Stimulated activated CD8-positive, alpha-beta memory T cell treated with anti-CD3 and anti-CD28 coated beads, Interleukin-7, amount 100 ng/mL, for 24 hours (primary cell): Measurements from ENCODE around the gene SYNPR.
"Not testable (repeated sequence)": the region's sequence is repeated elsewhere in the genome, so short reads cannot be mapped to it uniquely, and the experiment has no call there.

Experiments used
- DNase-seq: peaks from one replicate; pipeline ENCODE4 v3.0.0-alpha.2; 2020; ENCODE audit warnings: low read depth

The SYNPR gene

DNA sequence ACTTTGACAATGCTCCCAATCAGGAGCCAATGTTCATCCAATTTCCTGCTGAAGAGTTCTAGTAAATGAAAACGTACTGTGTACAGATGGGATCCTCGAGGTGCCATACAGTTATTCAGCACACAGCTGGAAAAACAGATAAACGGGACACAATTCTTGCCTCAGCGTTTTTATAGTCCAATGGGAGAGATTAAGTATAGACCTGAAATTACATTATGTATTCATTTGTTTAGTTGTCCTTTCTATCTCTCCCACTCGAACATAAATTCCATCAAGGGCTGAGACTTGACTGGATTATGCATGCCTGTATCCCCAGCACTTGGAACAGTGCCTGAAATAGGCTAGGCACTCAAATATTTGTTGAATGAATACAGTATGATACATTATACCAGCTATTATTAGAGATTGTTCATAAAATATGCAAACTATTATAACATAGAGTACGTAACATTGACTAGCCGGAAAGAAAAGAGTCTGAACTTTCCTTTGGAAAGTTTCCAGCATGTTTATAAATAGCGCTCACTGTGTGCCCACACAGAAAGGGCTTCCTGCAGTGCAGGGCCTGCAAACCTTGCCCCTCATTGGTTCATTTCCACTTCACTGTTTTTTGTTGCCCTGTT, 346.9 kb downstream of the SYNPR start:
- no peak for DNase-seq

DNA sequence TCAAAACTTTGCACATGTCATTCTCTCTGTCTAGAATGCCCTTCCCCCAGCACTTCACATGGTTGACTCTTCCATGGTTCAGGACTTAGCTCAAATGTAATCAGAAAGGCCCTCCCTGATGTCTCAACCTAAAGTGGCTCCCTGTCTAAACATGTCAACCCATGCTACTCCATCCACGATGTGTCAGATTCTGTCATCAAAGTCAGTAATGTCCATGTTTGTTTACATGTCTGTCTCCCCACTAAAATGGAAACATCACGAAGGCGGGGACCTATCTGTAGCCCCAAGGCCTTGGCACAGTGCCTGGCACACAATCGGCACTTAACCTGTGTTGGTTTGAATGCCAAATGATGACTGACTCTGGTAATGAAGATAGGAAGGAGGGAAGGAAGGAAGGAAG, 353.6 kb downstream of the SYNPR start:
- no peak for DNase-seq

DNA sequence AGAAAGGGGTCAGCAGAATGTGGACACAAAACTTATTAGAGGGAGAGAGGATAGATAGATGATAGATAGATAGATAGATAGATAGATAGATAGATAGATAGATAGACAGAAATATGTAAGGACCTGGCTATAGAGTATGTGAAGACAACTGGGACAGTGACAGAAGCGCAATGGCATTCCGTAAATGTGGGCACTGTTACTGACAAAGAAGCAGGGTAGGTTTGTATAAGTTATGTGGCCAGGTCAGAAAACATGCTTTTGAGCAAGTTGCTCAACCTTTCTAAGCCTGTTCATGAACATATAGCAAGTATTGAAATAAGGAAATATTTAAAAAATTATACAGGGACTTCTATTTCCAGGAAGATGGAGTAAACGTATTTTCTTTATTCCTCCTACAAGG, 357.1 kb downstream of the SYNPR start:
- DNase-seq = no peak

DNA sequence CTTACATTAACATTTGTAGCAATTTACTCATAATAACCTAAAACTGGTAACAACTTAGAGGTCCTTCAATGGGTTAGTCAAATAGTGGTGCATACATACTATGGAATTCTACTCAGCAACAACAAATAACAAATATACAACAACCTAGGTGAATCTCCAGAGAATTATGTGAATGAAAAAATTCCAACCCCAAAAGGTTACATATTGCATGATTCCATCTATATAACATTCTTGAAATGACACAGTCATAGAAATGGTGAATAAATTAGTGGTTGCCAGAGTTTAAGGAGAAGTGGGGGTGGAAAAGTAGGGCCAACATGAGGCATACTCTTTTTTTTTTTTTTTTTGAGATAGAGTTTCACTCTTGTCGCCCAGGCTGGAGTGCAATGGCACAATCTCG, 361.7 kb downstream of the SYNPR start:
- DNase-seq = no peak

DNA sequence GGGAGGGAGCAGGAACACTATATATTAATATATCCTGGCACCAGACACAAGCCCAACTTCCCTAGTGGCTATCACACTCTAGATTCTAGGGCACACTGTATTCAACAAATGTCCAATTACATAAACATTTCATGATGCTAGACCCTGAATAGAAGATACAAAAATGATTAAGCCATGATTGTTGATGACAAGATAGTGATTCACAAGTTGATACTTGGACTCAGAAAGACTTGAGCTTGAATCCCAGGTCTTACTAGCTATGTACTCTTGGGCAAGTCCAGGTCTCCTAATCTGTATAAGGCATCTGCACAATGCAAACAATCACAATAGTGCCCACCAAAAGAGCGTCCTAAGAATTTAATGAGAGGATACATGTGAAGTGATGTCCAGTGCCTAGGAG, 364.4 kb downstream of the SYNPR start:
- no peak for DNase-seq

DNA sequence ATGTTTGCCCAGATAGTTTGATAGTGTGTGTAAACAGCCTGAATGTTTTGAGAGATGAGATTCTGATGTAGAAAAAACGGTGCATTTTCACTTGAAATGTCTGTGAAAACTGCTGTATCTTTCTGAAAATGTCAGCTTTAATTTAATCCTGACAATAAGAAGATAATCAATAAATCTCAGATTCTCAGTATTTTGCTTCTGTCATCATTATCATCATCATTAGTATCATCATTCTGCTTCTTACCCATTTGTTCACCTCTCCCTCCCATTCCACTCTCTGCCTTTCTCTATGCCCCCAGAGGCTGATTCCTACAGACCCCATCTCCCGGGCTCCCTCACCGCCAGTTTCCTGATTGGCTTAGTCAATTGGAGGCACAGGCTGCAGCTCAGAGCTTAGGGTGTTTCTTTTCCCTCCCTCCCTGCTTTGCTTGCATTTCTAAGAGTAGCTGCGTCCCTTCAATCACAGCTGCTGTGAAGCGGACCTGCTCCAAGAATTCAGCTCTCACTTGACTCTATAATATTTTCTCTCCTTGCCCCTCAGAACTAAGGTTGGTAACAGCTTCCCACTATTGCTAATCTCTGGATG, 366.2 kb downstream of the SYNPR start:
- no peak for DNase-seq

DNA sequence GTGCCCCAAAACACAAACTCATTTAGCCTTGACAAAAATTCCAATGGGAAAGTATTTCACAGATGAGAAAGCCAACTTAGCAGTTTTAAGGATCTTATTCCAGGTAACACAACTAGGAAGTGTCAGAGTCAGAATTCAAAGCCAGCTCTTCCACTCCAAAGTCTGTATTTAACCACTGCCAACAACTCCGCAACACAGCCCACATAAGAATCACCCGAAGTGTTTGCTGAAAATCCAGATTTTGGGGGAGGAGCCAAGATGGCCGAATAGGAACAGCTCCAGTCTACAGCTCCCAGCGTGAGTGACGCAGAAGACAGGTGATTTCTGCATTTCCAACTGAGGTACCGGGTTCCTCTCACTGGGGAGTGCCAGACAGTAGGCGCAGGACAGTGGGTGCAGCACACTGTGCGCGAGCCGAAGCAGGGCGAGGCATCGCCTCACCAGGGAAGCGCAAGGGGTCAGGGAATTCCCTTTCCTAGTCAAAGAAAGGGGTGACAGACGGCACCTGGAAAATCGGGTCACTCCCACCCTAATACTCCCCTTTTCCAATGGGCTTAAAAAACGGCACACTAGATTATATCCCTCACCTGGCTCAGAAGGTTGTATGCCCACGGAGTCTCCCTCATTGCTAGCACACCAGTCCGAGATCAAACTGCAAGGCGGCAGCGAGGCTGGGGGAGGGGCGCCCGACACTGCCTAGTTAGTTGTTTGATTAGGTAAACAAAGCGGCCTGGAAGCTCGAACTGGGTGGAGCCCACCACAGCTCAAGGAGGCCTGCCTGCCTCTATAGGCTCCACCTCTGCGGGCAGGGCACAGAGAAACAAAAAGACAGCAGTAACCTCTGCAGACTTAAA, 367.0 kb downstream of the SYNPR start:
- DNase-seq = not testable (repeated sequence)

DNA sequence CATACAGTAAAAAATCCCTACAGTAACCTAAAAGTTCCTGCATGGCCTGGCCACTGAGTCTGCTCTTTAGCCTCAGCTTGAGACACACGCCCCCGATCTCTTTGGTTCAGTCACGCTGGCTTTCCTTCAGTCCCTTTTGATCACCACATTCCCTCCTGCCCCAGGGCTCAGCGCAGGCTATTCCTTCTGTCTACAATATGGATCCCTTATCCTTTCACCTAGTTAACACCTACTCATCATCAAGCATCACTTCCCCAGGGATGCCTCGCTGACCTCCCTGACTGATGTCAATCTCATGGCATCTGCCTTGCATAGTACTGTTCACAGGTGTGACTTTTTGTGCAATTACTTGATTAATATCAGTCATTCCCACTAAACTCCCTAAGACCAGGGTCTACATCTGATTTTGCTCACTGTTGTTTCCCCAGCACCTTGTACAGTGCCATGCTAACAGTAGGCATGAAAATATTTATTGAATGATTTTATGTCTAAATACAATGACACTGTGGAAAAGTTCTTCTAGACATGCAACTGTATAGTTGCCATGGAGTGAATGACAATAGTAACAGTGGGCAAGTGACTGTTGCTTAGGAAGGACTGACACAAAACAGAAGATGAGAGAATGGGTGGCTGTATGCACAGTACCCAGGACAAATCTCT, 374.1 kb downstream of the SYNPR start, which contains the start of gene SNTN:
SNTN (plus strand) TSS at position 610 of the 660 bp plus-strand sequence; CDS start at position 623, 13 bp downstream.
- no peak for DNase-seq

DNA sequence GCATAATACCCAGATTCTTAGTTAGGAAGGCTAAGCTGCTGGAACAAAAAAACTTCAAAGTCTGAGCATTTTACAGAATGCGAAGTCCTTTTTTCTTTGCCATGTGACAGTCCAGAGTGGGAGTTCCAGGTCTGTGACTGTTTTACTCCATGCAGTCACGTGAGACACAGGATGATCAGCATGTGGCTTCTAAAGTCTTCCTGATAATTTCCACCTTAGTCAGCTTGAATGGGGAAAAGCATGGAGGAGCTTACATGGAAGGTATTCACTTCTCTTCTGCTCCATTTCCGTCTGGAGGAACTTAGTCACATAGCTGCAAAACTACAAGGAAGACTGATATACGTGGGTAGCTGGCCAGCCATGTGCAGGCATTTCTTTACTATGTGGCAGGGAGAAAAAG, 376.1 kb downstream of the SYNPR start:
- no peak for DNase-seq

DNA sequence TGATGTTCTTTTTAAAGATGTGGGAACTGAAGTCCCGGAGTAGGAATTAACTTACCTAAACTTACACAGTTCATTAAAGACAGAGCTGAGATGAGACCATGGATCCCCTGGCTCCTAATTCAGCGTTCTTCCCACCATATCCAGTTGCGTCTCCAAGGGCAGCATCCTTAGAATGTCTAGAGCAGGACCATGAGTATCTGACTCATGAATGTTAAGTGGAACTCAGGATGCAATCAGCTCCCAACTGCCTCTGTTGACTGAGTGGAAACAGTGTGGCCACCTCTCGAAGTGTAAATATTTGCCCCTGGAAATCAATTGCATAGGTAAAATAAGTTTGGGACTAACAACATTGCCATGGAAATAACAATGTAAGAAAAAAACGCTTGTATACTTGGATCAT, 376.8 kb downstream of the SYNPR start:
- no peak for DNase-seq

DNA sequence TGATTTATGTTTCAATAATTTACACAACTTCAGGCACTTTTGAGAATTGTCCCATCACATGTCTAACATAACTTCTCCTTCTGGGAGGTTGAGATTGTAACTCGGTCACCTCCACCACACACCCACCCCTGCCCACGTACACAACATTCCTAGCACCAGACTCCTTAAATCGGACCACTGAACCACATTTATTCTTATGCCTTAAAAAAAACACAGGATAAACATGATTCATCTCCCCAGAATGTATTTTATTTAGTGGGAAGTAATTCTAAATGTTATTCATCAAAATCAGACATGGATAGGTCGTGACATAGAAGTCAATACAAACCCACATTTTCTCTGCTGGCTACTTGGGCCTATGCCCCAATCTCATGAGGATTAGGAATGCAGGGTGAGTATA, 377.4 kb downstream of the SYNPR start:
- no peak for DNase-seq

DNA sequence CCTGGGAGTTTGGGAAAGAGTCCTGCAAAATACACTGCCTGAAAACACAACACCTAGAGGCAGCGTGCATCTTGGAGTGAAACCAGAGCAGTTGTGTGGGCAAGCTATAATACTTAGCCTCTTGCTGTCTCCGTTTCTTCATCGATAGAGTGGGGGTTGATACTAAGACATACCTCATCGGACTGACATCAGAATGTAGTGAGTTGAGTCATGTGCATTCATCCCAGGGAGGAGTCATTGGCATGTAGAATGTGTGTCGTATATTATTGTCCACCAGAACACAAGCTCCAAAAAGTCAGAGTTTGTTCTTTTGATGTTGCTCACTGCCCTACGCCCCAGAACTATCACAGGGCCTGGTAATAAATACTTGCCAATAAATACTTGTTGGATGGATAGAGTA, 378.7 kb downstream of the SYNPR start:
- no peak for DNase-seq

DNA sequence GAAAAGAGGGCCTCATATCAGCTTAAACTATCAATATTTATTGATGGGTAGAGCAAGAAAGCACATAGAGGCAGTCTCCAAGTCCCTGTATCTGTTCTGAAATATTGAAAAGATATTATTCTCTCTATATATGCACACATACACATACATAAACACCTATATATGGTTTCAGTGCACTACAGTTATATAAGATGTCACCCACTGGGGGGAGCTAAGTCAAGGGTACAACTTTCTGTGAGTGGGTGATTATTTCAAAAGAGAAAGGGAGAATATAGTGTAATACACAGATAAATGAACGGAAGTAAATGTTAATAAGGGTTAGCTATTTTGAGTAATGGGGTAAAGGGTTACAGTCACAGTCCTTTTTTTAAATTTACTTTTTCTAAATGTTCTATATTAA, 383.1 kb downstream of the SYNPR start:
- DNase-seq = no peak

DNA sequence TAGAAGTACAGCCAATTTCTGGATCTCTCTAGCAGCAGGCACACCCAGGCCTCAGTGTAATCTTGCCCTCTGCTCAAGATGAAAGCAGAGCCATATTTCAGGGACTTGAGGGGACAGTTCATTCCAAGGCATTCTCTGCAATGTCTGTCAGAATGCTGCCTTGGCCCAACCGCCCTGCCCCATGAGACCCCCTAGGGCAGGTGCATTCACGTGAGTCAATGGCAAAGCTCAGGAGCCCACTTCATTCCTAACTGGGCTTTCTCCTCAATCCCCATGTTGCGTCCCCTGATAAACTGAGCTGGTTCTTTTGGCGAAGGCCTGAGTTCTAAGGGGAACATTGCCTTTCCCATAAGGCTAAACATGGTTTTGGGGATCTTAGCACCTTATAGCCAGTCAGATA, 383.9 kb downstream of the SYNPR start:
- no peak for DNase-seq

DNA sequence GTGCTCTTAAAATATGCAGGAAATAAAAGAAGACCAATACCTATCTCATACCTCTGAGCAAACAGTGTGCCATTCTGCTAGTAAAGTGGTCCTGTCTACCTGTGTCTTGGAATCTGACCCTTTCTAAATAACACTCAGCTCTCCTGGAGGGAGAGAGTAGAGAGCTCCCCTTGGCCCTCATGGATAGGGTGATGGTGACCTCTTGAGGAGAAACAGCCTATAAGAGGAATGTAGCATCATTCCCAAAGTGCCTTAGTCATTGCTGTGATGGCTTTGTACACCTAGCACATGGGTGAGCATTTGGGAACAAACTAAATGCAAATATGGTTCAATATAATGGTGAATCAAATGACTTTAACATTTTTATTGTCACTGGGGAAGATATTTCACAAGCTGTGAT, 384.4 kb downstream of the SYNPR start:
- DNase-seq = no peak
